ENCODE data around the gene ZCCHC7.

DNA sequence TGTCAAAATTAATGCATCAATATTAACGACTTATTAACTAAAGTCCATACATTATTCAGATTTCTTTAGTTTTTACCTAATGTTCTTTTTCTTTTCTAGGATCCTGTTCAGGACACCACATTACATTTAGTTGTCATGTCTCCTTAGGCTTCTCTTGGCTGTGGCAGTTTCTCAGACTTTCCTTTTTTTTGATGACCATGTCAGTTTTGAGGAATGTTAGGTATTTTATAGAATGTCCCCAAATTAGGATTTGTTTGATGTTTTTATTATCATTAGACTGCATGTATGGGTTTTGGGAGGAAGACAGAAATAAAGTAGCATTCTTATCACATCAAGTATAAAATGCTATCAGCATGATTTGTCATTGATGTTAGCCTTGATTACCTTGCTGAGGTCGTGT lies 32.0 kb downstream of the ZCCHC7 start:
- TF ChIP-seq, protein P1, sequence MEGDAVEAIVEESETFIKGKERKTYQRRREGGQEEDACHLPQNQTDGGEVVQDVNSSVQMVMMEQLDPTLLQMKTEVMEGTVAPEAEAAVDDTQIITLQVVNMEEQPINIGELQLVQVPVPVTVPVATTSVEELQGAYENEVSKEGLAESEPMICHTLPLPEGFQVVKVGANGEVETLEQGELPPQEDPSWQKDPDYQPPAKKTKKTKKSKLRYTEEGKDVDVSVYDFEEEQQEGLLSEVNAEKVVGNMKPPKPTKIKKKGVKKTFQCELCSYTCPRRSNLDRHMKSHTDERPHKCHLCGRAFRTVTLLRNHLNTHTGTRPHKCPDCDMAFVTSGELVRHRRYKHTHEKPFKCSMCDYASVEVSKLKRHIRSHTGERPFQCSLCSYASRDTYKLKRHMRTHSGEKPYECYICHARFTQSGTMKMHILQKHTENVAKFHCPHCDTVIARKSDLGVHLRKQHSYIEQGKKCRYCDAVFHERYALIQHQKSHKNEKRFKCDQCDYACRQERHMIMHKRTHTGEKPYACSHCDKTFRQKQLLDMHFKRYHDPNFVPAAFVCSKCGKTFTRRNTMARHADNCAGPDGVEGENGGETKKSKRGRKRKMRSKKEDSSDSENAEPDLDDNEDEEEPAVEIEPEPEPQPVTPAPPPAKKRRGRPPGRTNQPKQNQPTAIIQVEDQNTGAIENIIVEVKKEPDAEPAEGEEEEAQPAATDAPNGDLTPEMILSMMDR (IDR thresholded peaks at IDR 0.05): no peak
- TF ChIP-seq POLR2A (IDR thresholded peaks at IDR 0.05; ENCODE audit: low read depth) (no peak), POLR2AphosphoS5 (IDR thresholded peaks at IDR 0.05) (no peak)
